Smooth muscle cell (in vitro differentiated cells): Measurements from ENCODE around the gene ADH1A. TPM values are rescaled to one million over a fixed set of nuclear protein-coding genes. Genes with fewer than 3 reads are reported as not detected.
"Not testable (repeated sequence)": the region's sequence is repeated elsewhere in the genome, so short reads cannot be mapped to it uniquely, and the experiment has no call there.

Experiments used
- DNase-seq: peaks from one replicate; lab custom pipeline; 2025; ENCODE audit not compliant: unreplicated experiment; lab: John Stamatoyannopoulos, UW
- H2AFZ ChIP-seq: fragments of 200-600 bp; sonication (generic); 2 replicates; pipeline ENCODE4 v1.6.0; 2016; ENCODE audit warnings: antibody characterized with exemption, low read depth, mild to moderate bottlenecking
- H3F3A ChIP-seq: fragments of 200-600 bp; sonication (generic); 2 replicates; pipeline ENCODE4 v1.6.0; 2017; ENCODE audit warnings: antibody characterized with exemption, low read depth
- H3K27ac ChIP-seq: fragments of 200-600 bp; sonication (generic); 2 replicates; pipeline ENCODE4 v1.5.1; 2016; ENCODE audit warnings: low read depth, mild to moderate bottlenecking
- H3K27me3 ChIP-seq: fragments of 200-600 bp; sonication (generic); 2 replicates; pipeline ENCODE4 v1.6.1; 2016; ENCODE audit warnings: low read depth, mild to moderate bottlenecking
- H3K36me3 ChIP-seq: fragments of 200-600 bp; sonication (generic); 2 replicates; pipeline ENCODE4 v1.5.1; 2016; ENCODE audit warnings: low read depth
- H3K4me1 ChIP-seq: fragments of 200-600 bp; sonication (generic); 2 replicates; pipeline ENCODE4 v1.5.1; 2016; ENCODE audit warnings: low read depth
- H3K4me2 ChIP-seq: fragments of 200-600 bp; sonication (generic); 2 replicates; pipeline ENCODE4 v1.6.0; 2016; ENCODE audit warnings: mild to moderate bottlenecking
- H3K4me3 ChIP-seq: fragments of 200-600 bp; sonication (generic); 2 replicates; pipeline ENCODE4 v1.5.1; 2016; ENCODE audit warnings: mild to moderate bottlenecking
- H3K79me2 ChIP-seq: fragments of 200-600 bp; sonication (generic); 2 replicates; pipeline ENCODE4 v1.6.0; 2016; ENCODE audit warnings: low read depth, mild to moderate bottlenecking
- H3K9ac ChIP-seq: fragments of 200-600 bp; sonication (generic); 2 replicates; pipeline ENCODE4 v1.6.0; 2016; ENCODE audit warnings: low read depth
- H3K9me3 ChIP-seq: fragments of 200-600 bp; sonication (generic); replicated peaks from 2 replicates; pipeline ENCODE4 v1.5.1; 2016; ENCODE audit warnings: low read depth
- H4K20me1 ChIP-seq: fragments of 200-600 bp; sonication (generic); 2 replicates; pipeline ENCODE4 v1.6.0; 2016; ENCODE audit warnings: low read depth
- WGBS: methylation state at CpG from one replicate; pipeline ENCODE4 v1.1.7; 2016; ENCODE audit warnings: low lambda C conversion rate; 5-methylcytosine and 5-hydroxymethylcytosine counted together
- polyA plus RNA-seq: library from polyadenylated mRNA; unstranded; fragments of >200 nt; fragmentation: Nextera tagmentation; extraction: Ambion mirVana; gene quantifications from 2 replicates; pipeline ENCODE4 v1.2.1, GENCODE V29; 2016
- total RNA-seq: library from RNA; depleted of rRNA; stranded (reverse); fragments of >200 nt; gene quantifications from 2 replicates; pipeline ENCODE4 v1.2.3, GENCODE V29; 2014
- TF ChIP-seq, protein P1 (sequence below): fragments of 200-600 bp; sonication (generic); IDR thresholded peaks from 2 replicates; pipeline ENCODE4 v1.5.1; 2017; ENCODE audit warnings: borderline replicate concordance, mild to moderate bottlenecking, antibody characterized with exemption; ENCODE audit not compliant: insufficient read depth, poor library complexity, severe bottlenecking

ADH1A gene
- total and polyA plus RNA-seq, 2 experiments from 2014 or later, result not detected

DNA sequence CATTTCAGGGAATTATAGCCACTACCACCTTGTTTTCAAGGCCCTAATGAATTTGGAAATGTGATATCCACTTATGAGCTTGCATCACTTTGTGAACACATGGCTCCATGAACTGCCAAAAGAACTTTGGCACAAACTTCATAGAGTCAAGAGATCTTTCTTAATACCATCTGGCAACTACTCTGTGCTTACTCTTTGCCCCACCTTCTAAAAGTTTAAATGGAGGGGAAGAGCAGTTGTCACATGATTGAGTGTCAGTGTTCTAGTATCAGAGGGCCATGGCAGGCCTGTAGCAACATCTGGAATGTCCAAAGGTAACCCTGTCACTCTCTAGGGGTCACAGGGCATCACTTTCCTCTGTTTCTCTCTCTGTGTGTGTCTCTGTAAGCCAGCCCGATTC is 33.0 kb upstream of the ADH1A start:
- H3K4me1 ChIP-seq, result peaks cover 10% of the 10 kb centered on the region
- no peak overlapping the region for H3K9ac ChIP-seq
- no peak overlapping the region for H3K4me3 ChIP-seq
- TF ChIP-seq, protein P1, sequence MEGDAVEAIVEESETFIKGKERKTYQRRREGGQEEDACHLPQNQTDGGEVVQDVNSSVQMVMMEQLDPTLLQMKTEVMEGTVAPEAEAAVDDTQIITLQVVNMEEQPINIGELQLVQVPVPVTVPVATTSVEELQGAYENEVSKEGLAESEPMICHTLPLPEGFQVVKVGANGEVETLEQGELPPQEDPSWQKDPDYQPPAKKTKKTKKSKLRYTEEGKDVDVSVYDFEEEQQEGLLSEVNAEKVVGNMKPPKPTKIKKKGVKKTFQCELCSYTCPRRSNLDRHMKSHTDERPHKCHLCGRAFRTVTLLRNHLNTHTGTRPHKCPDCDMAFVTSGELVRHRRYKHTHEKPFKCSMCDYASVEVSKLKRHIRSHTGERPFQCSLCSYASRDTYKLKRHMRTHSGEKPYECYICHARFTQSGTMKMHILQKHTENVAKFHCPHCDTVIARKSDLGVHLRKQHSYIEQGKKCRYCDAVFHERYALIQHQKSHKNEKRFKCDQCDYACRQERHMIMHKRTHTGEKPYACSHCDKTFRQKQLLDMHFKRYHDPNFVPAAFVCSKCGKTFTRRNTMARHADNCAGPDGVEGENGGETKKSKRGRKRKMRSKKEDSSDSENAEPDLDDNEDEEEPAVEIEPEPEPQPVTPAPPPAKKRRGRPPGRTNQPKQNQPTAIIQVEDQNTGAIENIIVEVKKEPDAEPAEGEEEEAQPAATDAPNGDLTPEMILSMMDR, result no peak
- no peak for DNase-seq
- no peaks in the 10 kb centered on the region for H3K9me3 ChIP-seq
- 87% methylated on average over 1 of the region's 1 CpG for WGBS
- H3K27ac ChIP-seq, result no peak overlapping the region
- no peaks in the 10 kb centered on the region for H3K79me2 ChIP-seq
- H4K20me1 ChIP-seq, result no peaks in the 10 kb centered on the region
- no peaks in the 10 kb centered on the region for H3K36me3 ChIP-seq
- H3K4me2 ChIP-seq, result no peak overlapping the region
- H3K27me3 ChIP-seq, result no peaks in the 10 kb centered on the region
- no peak overlapping the region for H2AFZ ChIP-seq
- H3F3A ChIP-seq, result no peaks in the 10 kb centered on the region

DNA sequence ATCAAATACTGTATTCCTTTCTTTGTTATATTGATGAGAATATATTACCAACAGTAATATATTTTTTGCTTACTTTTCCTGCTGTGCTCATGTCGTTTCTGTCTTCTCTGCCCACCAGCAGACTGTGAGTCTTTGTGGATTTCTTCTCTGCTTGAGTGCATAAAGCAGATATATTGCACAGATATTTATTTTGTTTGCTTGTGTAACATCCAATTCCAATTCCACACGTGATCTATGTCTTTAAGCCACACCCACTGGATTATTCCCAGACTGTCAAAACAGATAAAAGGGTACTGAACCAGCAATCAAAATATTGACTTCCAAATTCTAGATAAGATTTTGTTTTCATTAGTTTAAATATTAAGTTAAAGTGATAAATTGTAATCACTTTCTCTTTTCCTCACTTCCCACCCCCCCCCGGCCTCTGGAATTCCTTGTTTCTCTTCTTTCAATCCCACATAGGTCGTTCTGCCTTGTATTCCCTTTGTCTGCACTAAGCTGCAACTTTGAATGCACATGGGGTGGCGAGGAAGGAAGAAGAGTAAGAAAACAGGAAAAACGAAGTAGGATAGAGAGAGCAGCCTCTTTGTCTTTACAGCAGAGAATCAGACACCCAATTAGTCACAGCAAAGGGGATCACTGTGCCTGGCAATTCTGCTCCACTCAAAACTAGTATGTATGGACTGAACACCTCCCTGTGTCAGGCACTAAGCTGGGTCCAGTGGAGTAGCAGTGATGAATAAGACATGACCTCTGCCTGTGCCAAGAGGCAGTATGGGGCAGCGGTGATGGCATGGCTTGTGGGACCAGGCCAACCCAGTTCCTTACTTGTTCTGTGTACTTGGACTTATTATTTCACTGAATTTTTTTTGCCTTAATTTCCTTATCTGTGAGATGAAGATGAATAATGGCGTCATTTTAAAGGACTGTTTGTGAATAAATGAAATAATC is 30.7 kb upstream of the ADH1A start, which contains the start of gene ADH1B:
ADH1B (minus strand) TSS at position 161 of the 951 bp plus-strand sequence; CDS start at position 91, 70 bp downstream.
- H4K20me1 ChIP-seq, result no peaks in the 10 kb centered on the region
- no peak within 1 kb of the TSS for H2AFZ ChIP-seq
- no peaks in the 10 kb centered on the region for H3K36me3 ChIP-seq
- H3K9me3 ChIP-seq, result no peaks in the 10 kb centered on the region
- WGBS, result 57% methylated on average over 8 of the region's 8 CpGs
- no peak within 1 kb of the TSS for H3K4me3 ChIP-seq
- TF ChIP-seq, protein P1, result no peak
- no peak within 1 kb of the TSS for H3K9ac ChIP-seq
- no peak within 1 kb of the TSS for H3K4me2 ChIP-seq
- no peaks in the 10 kb centered on the region for H3F3A ChIP-seq
- H3K27me3 ChIP-seq, result no peaks in the 10 kb centered on the region
- DNase-seq, result no peak
- H3K27ac ChIP-seq, result no peak within 1 kb of the TSS
- peaks cover 10% of the 10 kb centered on the region for H3K4me1 ChIP-seq
- no peaks in the 10 kb centered on the region for H3K79me2 ChIP-seq

DNA sequence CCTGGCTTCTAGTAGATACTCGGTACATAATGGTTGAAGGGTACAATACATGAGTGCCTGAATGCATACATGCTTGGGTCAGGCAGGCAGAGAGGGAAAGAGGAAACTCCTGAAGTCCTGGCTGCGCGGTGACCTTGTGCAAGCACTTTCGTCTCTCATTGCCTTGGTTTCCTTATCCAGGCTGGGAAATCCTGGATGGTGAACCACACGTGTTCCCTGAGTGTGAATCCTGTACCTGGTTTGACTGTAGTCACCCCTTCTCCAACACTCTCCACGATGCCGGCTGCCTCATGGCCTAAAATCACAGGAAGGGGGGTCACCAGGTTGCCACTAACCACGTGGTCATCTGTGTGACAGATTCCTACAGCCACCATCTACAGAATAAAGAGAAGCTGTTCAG is 27.0 kb upstream of the ADH1A start:
- not testable (repeated sequence) for H3K79me2 ChIP-seq, H4K20me1 ChIP-seq, DNase-seq, H3K4me2 ChIP-seq, H3K27me3 ChIP-seq, H3K36me3 ChIP-seq, H3K9ac ChIP-seq, H3K27ac ChIP-seq, H3K9me3 ChIP-seq, H3F3A ChIP-seq, H2AFZ ChIP-seq, H3K4me3 ChIP-seq
- H3K4me1 ChIP-seq, result peaks cover 10% of the 10 kb centered on the region
- 96% methylated on average over 8 of the region's 8 CpGs for WGBS

DNA sequence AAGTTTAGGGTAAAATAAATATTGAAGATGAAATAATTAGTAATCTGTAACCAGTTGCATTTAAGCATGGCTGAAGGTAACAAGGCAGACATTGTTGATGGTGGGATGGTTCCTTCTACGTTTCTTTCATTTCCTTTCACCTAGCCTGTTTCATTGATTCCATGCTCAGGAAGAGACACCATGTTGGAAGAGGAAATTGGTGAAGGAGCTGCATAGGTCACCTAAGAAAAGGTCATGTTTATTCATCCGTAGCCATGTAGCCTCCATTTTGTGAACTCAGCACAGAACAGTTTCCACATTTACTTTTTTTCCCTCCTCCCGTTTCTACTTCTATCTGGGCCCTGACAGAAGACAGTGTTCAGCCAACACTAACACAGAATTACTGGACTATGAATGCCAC is 26.6 kb upstream of the ADH1A start:
- no peak for DNase-seq
- H3K27me3 ChIP-seq, result no peaks in the 10 kb centered on the region
- no peak overlapping the region for H3K4me3 ChIP-seq
- H3K79me2 ChIP-seq, result no peaks in the 10 kb centered on the region
- TF ChIP-seq, protein P1, result no peak
- no peaks in the 10 kb centered on the region for H3F3A ChIP-seq
- H2AFZ ChIP-seq, result no peak overlapping the region
- H3K4me2 ChIP-seq, result no peak overlapping the region
- H4K20me1 ChIP-seq, result no peaks in the 10 kb centered on the region
- WGBS, result 85% methylated on average over 3 of the region's 3 CpGs
- H3K9me3 ChIP-seq, result no peaks in the 10 kb centered on the region
- no peak overlapping the region for H3K27ac ChIP-seq
- H3K4me1 ChIP-seq, result peaks cover 10% of the 10 kb centered on the region
- no peak overlapping the region for H3K9ac ChIP-seq
- no peaks in the 10 kb centered on the region for H3K36me3 ChIP-seq
